Subcutaneous adipose tissue (tissue), 4 donors: Measurements from ENCODE around the gene SLC1A1. TPM values are rescaled to one million over a fixed set of nuclear protein-coding genes. Genes with fewer than 3 reads are reported as not detected.

Experiments
- CTCF ChIP-seq: fragments of 450-650 bp; IDR thresholded peaks from one replicate; pipeline ENCODE4 v1.5.1; 2016; ENCODE audit warnings: low read depth, mild to moderate bottlenecking, control low read depth, antibody characterized with exemption, moderate library complexity
- total RNA-seq, 4 donors: library from RNA; depleted of rRNA; stranded (reverse); fragments of >200 nt; gene quantifications; one replicate each; pipeline ENCODE4 v1.1.0, GENCODE V29; 2016

The SLC1A1 gene
- total RNA-seq, 4 donors from 2014 or later, result 4.4 to 7.5 (median 5.8) TPM

GRCh38 chr9:4573634-4574389, 83.5 kb downstream of the SLC1A1 start:
- no peak for TF ChIP-seq CTCF

- no peak for TF ChIP-seq CTCF
These were observed 84.5 kb downstream of the SLC1A1 start for GRCh38 chr9:4574657-4575243.

- TF ChIP-seq CTCF, result no peak
These were observed 85.7 kb downstream of the SLC1A1 start for GRCh38 chr9:4575997-4576396.

GRCh38 chr9:4576448-4576847, 86.2 kb downstream of the SLC1A1 start:
- TF ChIP-seq CTCF, result no peak

GRCh38 chr9:4579001-4579400, 88.7 kb downstream of the SLC1A1 start:
- TF ChIP-seq CTCF, result no peak

- no peak for TF ChIP-seq CTCF
These were observed 90.9 kb downstream of the SLC1A1 start for GRCh38 chr9:4581035-4581760.
